Gastroesophageal sphincter (tissue), 3 donors: ENCODE data around the gene RECQL5.

Experiments used
- POLR2AphosphoS5 ChIP-seq: sonication (generic); formaldehyde crosslinking; IDR thresholded peaks from one replicate; pipeline ENCODE4 v1.6.1; 2017; ENCODE audit warnings: antibody characterized with exemption
- TF ChIP-seq, protein P1 (sequence below), 4 experiments: fragments of 200-600 bp in 2 of 4; fragments of 450-650 bp in 2 of 4; sonication (generic) in 1 of 4; IDR thresholded peaks; one replicate each; pipeline ENCODE4 v1.5.1; 2017 to 2019; ENCODE audit warnings: antibody characterized with exemption in 4 of 4, mild to moderate bottlenecking in 2 of 4, moderate library complexity in 2 of 4

DNA sequence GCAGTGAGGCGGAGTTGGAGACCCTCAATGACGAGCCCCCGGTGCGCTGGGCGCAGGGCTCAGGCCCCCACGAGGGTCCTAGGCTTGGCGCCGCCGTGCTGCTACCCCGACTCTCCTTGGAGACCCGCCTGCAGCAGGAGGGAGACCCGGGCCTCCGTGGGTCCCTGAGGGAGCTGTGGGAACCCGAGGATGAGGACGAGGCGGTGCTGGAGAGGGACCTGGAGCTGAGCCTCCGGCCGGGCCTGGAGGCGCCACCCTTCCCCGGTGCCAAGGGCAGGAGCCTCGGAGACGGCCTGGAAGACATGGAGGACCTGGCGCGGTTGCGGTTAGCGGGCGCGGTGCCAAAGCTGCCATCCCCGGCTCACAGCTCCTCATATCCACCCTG is 77.0 kb downstream of the RECQL5 start:
- TF ChIP-seq, protein P1, sequence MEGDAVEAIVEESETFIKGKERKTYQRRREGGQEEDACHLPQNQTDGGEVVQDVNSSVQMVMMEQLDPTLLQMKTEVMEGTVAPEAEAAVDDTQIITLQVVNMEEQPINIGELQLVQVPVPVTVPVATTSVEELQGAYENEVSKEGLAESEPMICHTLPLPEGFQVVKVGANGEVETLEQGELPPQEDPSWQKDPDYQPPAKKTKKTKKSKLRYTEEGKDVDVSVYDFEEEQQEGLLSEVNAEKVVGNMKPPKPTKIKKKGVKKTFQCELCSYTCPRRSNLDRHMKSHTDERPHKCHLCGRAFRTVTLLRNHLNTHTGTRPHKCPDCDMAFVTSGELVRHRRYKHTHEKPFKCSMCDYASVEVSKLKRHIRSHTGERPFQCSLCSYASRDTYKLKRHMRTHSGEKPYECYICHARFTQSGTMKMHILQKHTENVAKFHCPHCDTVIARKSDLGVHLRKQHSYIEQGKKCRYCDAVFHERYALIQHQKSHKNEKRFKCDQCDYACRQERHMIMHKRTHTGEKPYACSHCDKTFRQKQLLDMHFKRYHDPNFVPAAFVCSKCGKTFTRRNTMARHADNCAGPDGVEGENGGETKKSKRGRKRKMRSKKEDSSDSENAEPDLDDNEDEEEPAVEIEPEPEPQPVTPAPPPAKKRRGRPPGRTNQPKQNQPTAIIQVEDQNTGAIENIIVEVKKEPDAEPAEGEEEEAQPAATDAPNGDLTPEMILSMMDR (IDR thresholded peaks at IDR 0.05), result no peak
- no peak for TF ChIP-seq POLR2AphosphoS5
